HG03095 (cell line): ENCODE data around the gene PRDM11.

Experiments used
- ATAC-seq: cut with Tn5 transposase; IDR thresholded peaks from one replicate; pipeline ENCODE4 v1.9.1; 2021; ENCODE audit warnings: moderate library complexity; ENCODE audit not compliant: unreplicated experiment

PRDM11 gene

GRCh38 chr11:45209000-45209879 is 62.8 kb downstream of the PRDM11 start:
- ATAC-seq = no peak

- ATAC-seq = no peak
Observed at GRCh38 chr11:45209891-45210699, 63.7 kb downstream of the PRDM11 start.

- no peak for ATAC-seq
Observed at GRCh38 chr11:45210846-45211245, 64.4 kb downstream of the PRDM11 start.

- ATAC-seq = no peak
Observed at GRCh38 chr11:45211732-45212131, 65.3 kb downstream of the PRDM11 start.

GRCh38 chr11:45212566-45213315 is 66.3 kb downstream of the PRDM11 start:
- no peak for ATAC-seq

- no peak for ATAC-seq
Observed at GRCh38 chr11:45213316-45213665, 66.9 kb downstream of the PRDM11 start.

GRCh38 chr11:45213717-45214116 is 67.3 kb downstream of the PRDM11 start:
- no peak for ATAC-seq

- ATAC-seq = no peak
Observed at GRCh38 chr11:45215098-45215865, 68.8 kb downstream of the PRDM11 start.

GRCh38 chr11:45216031-45216430 is 69.6 kb downstream of the PRDM11 start:
- no peak for ATAC-seq

- no peak for ATAC-seq
Observed at GRCh38 chr11:45216901-45217300, 70.5 kb downstream of the PRDM11 start.

- ATAC-seq = no peak
Observed at GRCh38 chr11:45217991-45218390, 71.6 kb downstream of the PRDM11 start.

- no peak for ATAC-seq
Observed at GRCh38 chr11:45218705-45219104, 72.3 kb downstream of the PRDM11 start.

- no peak for ATAC-seq
Observed at GRCh38 chr11:45219411-45219810, 73.0 kb downstream of the PRDM11 start.

- ATAC-seq = no peak
Observed at GRCh38 chr11:45223496-45223895, 77.1 kb downstream of the PRDM11 start.

- no peak for ATAC-seq
Observed at GRCh38 chr11:45224766-45225165, 78.3 kb downstream of the PRDM11 start.

- no peak for ATAC-seq
Observed at GRCh38 chr11:45225277-45225676, 78.8 kb downstream of the PRDM11 start.

GRCh38 chr11:45225961-45226871 is 79.8 kb downstream of the PRDM11 start:
- ATAC-seq = no peak

GRCh38 chr11:45226901-45227300 is 80.5 kb downstream of the PRDM11 start:
- ATAC-seq = no peak

- ATAC-seq = no peak
Observed at GRCh38 chr11:45227836-45228235, 81.4 kb downstream of the PRDM11 start.
